GM12872 (cell line): ENCODE measurements around the gene ZSWIM6.

Experiments
- CTCF ChIP-seq: IDR thresholded peaks from 3 replicates; pipeline ENCODE4 v1.5.1; 2011; ENCODE audit warnings: low read depth, mild to moderate bottlenecking, low read length, moderate library complexity; ENCODE audit not compliant: insufficient read depth

ZSWIM6 gene

GRCh38 chr5:61319388-61320146 is 12.5 kb upstream of the ZSWIM6 start:
- no peak for TF ChIP-seq CTCF

- TF ChIP-seq CTCF = no peak
Observed at GRCh38 chr5:61320860-61321259, 11.2 kb upstream of the ZSWIM6 start.

GRCh38 chr5:61321669-61322068 is 10.4 kb upstream of the ZSWIM6 start:
- no peak for TF ChIP-seq CTCF

GRCh38 chr5:61322738-61323725 is 9.0 kb upstream of the ZSWIM6 start:
- TF ChIP-seq CTCF = no peak

- TF ChIP-seq CTCF = no peak
Observed at GRCh38 chr5:61327760-61328753, 4.0 kb upstream of the ZSWIM6 start.

- no peak for TF ChIP-seq CTCF
Observed at GRCh38 chr5:61328791-61329549, 3.1 kb upstream of the ZSWIM6 start.
